Activated T-cell treated with anti-CD3 and anti-CD28 coated beads for 1 hour (primary cell): Measurements from ENCODE around the gene SNX25.
"Not testable (repeated sequence)": the region's sequence is repeated elsewhere in the genome, so short reads cannot be mapped to it uniquely, and the experiment has no call there.

Source experiments
- DNase-seq: peaks from one replicate; pipeline ENCODE4 v3.0.0-alpha.2; 2020; ENCODE audit warnings: low read depth

SNX25 gene

GRCh38 chr4:185344743-185345538, 135.5 kb downstream of the SNX25 start:
- no peak for DNase-seq

- no peak for DNase-seq
Observed at GRCh38 chr4:185346975-185347601, 137.7 kb downstream of the SNX25 start.

GRCh38 chr4:185351691-185352090, 142.3 kb downstream of the SNX25 start:
- DNase-seq, result no peak

GRCh38 chr4:185352202-185352601, 142.8 kb downstream of the SNX25 start:
- DNase-seq, result no peak

- no peak for DNase-seq
Observed at GRCh38 chr4:185352741-185353140, 143.3 kb downstream of the SNX25 start.

GRCh38 chr4:185357211-185357610, 147.8 kb downstream of the SNX25 start:
- DNase-seq, result no peak

GRCh38 chr4:185357733-185358440, 148.5 kb downstream of the SNX25 start:
- DNase-seq, result no peak

GRCh38 chr4:185358514-185358913, 149.1 kb downstream of the SNX25 start:
- DNase-seq, result no peak

- DNase-seq, result no peak
Observed at GRCh38 chr4:185358959-185359358, 149.6 kb downstream of the SNX25 start.

GRCh38 chr4:185359767-185360446, 150.5 kb downstream of the SNX25 start:
- DNase-seq, result no peak

- no peak for DNase-seq
Observed at GRCh38 chr4:185361872-185362271, 152.5 kb downstream of the SNX25 start.

GRCh38 chr4:185362570-185362969, 153.2 kb downstream of the SNX25 start:
- DNase-seq, result not testable (repeated sequence)

GRCh38 chr4:185363251-185363650, 153.9 kb downstream of the SNX25 start:
- DNase-seq, result no peak

- no peak for DNase-seq
Observed at GRCh38 chr4:185364886-185365285, 155.5 kb downstream of the SNX25 start.

GRCh38 chr4:185369731-185370130, 160.3 kb downstream of the SNX25 start:
- DNase-seq, result no peak

- no peak for DNase-seq
Observed at GRCh38 chr4:185370268-185370949, 161.0 kb downstream of the SNX25 start.

- no peak for DNase-seq
Observed at GRCh38 chr4:185371702-185372101, 162.3 kb downstream of the SNX25 start.

GRCh38 chr4:185374027-185374426, 164.6 kb downstream of the SNX25 start:
- no peak for DNase-seq

GRCh38 chr4:185374573-185374972, 165.2 kb downstream of the SNX25 start:
- no peak for DNase-seq

- no peak for DNase-seq
Observed at GRCh38 chr4:185378264-185378663, 168.9 kb downstream of the SNX25 start.

- DNase-seq, result no peak
Observed at GRCh38 chr4:185379326-185380295, 170.2 kb downstream of the SNX25 start.
